ENCODE results near the gene DAPK2. TPM values are rescaled to one million over a fixed set of nuclear protein-coding genes. Genes with fewer than 3 reads are reported as not detected.
A peak's percentile ranks its signal among the peaks of the same experiment; 100 is the strongest.

DAPK2 gene
- total and polyA plus RNA-seq, 9 donors: 2.9 to 5.9 (median 3.9) TPM

GRCh38 chr15:64044300-64045100 is 1.8 kb downstream of the DAPK2 start:
- H3K4me3 ChIP-seq (ENCODE audit: low read length): no peak overlapping the region
- H3K27me3 ChIP-seq (ENCODE audit: control insufficient read depth, insufficient read depth, low read length): peaks cover 20% of the 10 kb centered on the region
- H3K36me3 ChIP-seq (ENCODE audit: control insufficient read depth, insufficient read depth, low read length): no peaks in the 10 kb centered on the region
- whole genome bisulfite sequencing (ENCODE audit: insufficient coverage): 75% methylated on average over 2 of the region's 7 CpGs
- H3K27ac ChIP-seq (ENCODE audit: low read length): no peak overlapping the region
- peaks cover 25% of the 10 kb centered on the region for H3K4me1 ChIP-seq (ENCODE audit: control insufficient read depth, insufficient read depth, low read length)
- peak; percentile 27 for DNase-seq
- no peaks in the 10 kb centered on the region for H3K9me3 ChIP-seq (replicated peaks; ENCODE audit: control insufficient read depth, low read depth, low read length)

- H3K27me3 ChIP-seq (ENCODE audit: control insufficient read depth, insufficient read depth, low read length): no peaks in the 10 kb centered on the region
- DNase-seq: no peak
- H3K4me3 ChIP-seq (ENCODE audit: low read length): no peak overlapping the region
- no peaks in the 10 kb centered on the region for H3K4me1 ChIP-seq (ENCODE audit: control insufficient read depth, insufficient read depth, low read length)
- no peaks in the 10 kb centered on the region for H3K36me3 ChIP-seq (ENCODE audit: control insufficient read depth, insufficient read depth, low read length)
- no peak overlapping the region for H3K27ac ChIP-seq (ENCODE audit: low read length)
- no peaks in the 10 kb centered on the region for H3K9me3 ChIP-seq (replicated peaks; ENCODE audit: control insufficient read depth, low read depth, low read length)
- 83% methylated on average over 1 of the region's 4 CpGs for WGBS (ENCODE audit: insufficient coverage)
Observed at GRCh38 chr15:64038878-64039610, 7.2 kb downstream of the DAPK2 start.

GRCh38 chr15:64037966-64038365 is 8.3 kb downstream of the DAPK2 start:
- H3K4me3 ChIP-seq (ENCODE audit: low read length): no peak overlapping the region
- 86% methylated on average over 1 of the region's 2 CpGs for WGBS (ENCODE audit: insufficient coverage)
- H3K4me1 ChIP-seq (ENCODE audit: control insufficient read depth, insufficient read depth, low read length): no peaks in the 10 kb centered on the region
- no peaks in the 10 kb centered on the region for H3K36me3 ChIP-seq (ENCODE audit: control insufficient read depth, insufficient read depth, low read length)
- no peak for DNase-seq
- H3K9me3 ChIP-seq (replicated peaks; ENCODE audit: control insufficient read depth, low read depth, low read length): no peaks in the 10 kb centered on the region
- H3K27me3 ChIP-seq (ENCODE audit: control insufficient read depth, insufficient read depth, low read length): no peaks in the 10 kb centered on the region
- no peak overlapping the region for H3K27ac ChIP-seq (ENCODE audit: low read length)

- no peak overlapping the region for H3K27ac ChIP-seq (ENCODE audit: low read length)
- H3K9me3 ChIP-seq (replicated peaks; ENCODE audit: control insufficient read depth, low read depth, low read length): no peaks in the 10 kb centered on the region
- 92% methylated on average over 3 of the region's 3 CpGs for WGBS (ENCODE audit: insufficient coverage)
- no peaks in the 10 kb centered on the region for H3K4me1 ChIP-seq (ENCODE audit: control insufficient read depth, insufficient read depth, low read length)
- peak; percentile 24 for DNase-seq
- H3K4me3 ChIP-seq (ENCODE audit: low read length): no peak overlapping the region
- H3K36me3 ChIP-seq (ENCODE audit: control insufficient read depth, insufficient read depth, low read length): no peaks in the 10 kb centered on the region
- H3K27me3 ChIP-seq (ENCODE audit: control insufficient read depth, insufficient read depth, low read length): no peaks in the 10 kb centered on the region
Observed at GRCh38 chr15:64037116-64037515, 9.2 kb downstream of the DAPK2 start.

- no peaks in the 10 kb centered on the region for H3K4me1 ChIP-seq (ENCODE audit: control insufficient read depth, insufficient read depth, low read length)
- H3K9me3 ChIP-seq (replicated peaks; ENCODE audit: control insufficient read depth, low read depth, low read length): no peaks in the 10 kb centered on the region
- DNase-seq: no peak
- no peaks in the 10 kb centered on the region for H3K36me3 ChIP-seq (ENCODE audit: control insufficient read depth, insufficient read depth, low read length)
- WGBS (ENCODE audit: insufficient coverage): 50% methylated on average over 1 of the region's 1 CpG
- H3K4me3 ChIP-seq (ENCODE audit: low read length): no peak overlapping the region
- no peak overlapping the region for H3K27ac ChIP-seq (ENCODE audit: low read length)
- no peaks in the 10 kb centered on the region for H3K27me3 ChIP-seq (ENCODE audit: control insufficient read depth, insufficient read depth, low read length)
Observed at GRCh38 chr15:64035525-64035924, 10.8 kb downstream of the DAPK2 start.

GRCh38 chr15:64034519-64034918 is 11.8 kb downstream of the DAPK2 start:
- Histone ChIP-seq H3K27me3 (ENCODE audit: control insufficient read depth, insufficient read depth, low read length) (no peaks in the 10 kb centered on the region), H3K4me1 (ENCODE audit: control insufficient read depth, insufficient read depth, low read length) (no peaks in the 10 kb centered on the region), H3K27ac (ENCODE audit: low read length) (no peak overlapping the region), H3K4me3 (ENCODE audit: low read length) (no peak overlapping the region), H3K36me3 (ENCODE audit: control insufficient read depth, insufficient read depth, low read length) (no peaks in the 10 kb centered on the region), H3K9me3 (replicated peaks; ENCODE audit: control insufficient read depth, low read depth, low read length) (no peaks in the 10 kb centered on the region)
- no peak for DNase-seq
- WGBS (ENCODE audit: insufficient coverage): no CpG with 5 or more reads among the region's 4 CpGs

- no peak for DNase-seq
- Histone ChIP-seq H3K4me1 (ENCODE audit: control insufficient read depth, insufficient read depth, low read length) (no peaks in the 10 kb centered on the region), H3K27ac (ENCODE audit: low read length) (no peak overlapping the region), H3K4me3 (ENCODE audit: low read length) (no peak overlapping the region), H3K27me3 (ENCODE audit: control insufficient read depth, insufficient read depth, low read length) (no peaks in the 10 kb centered on the region), H3K36me3 (ENCODE audit: control insufficient read depth, insufficient read depth, low read length) (no peaks in the 10 kb centered on the region), H3K9me3 (replicated peaks; ENCODE audit: control insufficient read depth, low read depth, low read length) (no peaks in the 10 kb centered on the region)
- 65% methylated on average over 2 of the region's 5 CpGs for WGBS (ENCODE audit: insufficient coverage)
Observed at GRCh38 chr15:64032329-64032728, 14.0 kb downstream of the DAPK2 start.

GRCh38 chr15:64030123-64030522 is 16.2 kb downstream of the DAPK2 start:
- Histone ChIP-seq H3K36me3 (ENCODE audit: control insufficient read depth, insufficient read depth, low read length) (no peaks in the 10 kb centered on the region), H3K9me3 (replicated peaks; ENCODE audit: control insufficient read depth, low read depth, low read length) (no peaks in the 10 kb centered on the region), H3K27ac (ENCODE audit: low read length) (no peak overlapping the region), H3K27me3 (ENCODE audit: control insufficient read depth, insufficient read depth, low read length) (no peaks in the 10 kb centered on the region), H3K4me3 (ENCODE audit: low read length) (no peak overlapping the region), H3K4me1 (ENCODE audit: control insufficient read depth, insufficient read depth, low read length) (peaks cover 3% of the 10 kb centered on the region)
- WGBS (ENCODE audit: insufficient coverage): no CpG with 5 or more reads among the region's 4 CpGs
- no peak for DNase-seq

GRCh38 chr15:64029633-64030032 is 16.7 kb downstream of the DAPK2 start:
- H3K4me1 ChIP-seq (ENCODE audit: control insufficient read depth, insufficient read depth, low read length): peaks cover 3% of the 10 kb centered on the region
- H3K9me3 ChIP-seq (replicated peaks; ENCODE audit: control insufficient read depth, low read depth, low read length): no peaks in the 10 kb centered on the region
- no CpG with 5 or more reads among the region's 4 CpGs for WGBS (ENCODE audit: insufficient coverage)
- H3K4me3 ChIP-seq (ENCODE audit: low read length): no peak overlapping the region
- H3K36me3 ChIP-seq (ENCODE audit: control insufficient read depth, insufficient read depth, low read length): no peaks in the 10 kb centered on the region
- no peak for DNase-seq
- no peaks in the 10 kb centered on the region for H3K27me3 ChIP-seq (ENCODE audit: control insufficient read depth, insufficient read depth, low read length)
- H3K27ac ChIP-seq (ENCODE audit: low read length): no peak overlapping the region

GRCh38 chr15:64029110-64029509 is 17.2 kb downstream of the DAPK2 start:
- 50% methylated on average over 1 of the region's 8 CpGs for WGBS (ENCODE audit: insufficient coverage)
- Histone ChIP-seq H3K4me3 (ENCODE audit: low read length) (no peak overlapping the region), H3K27me3 (ENCODE audit: control insufficient read depth, insufficient read depth, low read length) (no peaks in the 10 kb centered on the region), H3K36me3 (ENCODE audit: control insufficient read depth, insufficient read depth, low read length) (no peaks in the 10 kb centered on the region), H3K9me3 (replicated peaks; ENCODE audit: control insufficient read depth, low read depth, low read length) (no peaks in the 10 kb centered on the region), H3K27ac (ENCODE audit: low read length) (no peak overlapping the region), H3K4me1 (ENCODE audit: control insufficient read depth, insufficient read depth, low read length) (peaks cover 3% of the 10 kb centered on the region)
- no peak for DNase-seq
